Neuronal stem cell (in vitro differentiated cells): Measurements from ENCODE around the gene ANK3.

Source experiments
- DNase-seq: peaks from one replicate; pipeline ENCODE4 v3.0.0-alpha.2; 2013; ENCODE audit warnings: low spot score
- H2AFZ ChIP-seq: one replicate; pipeline ENCODE4 v1.6.1; 2013; ENCODE audit warnings: mild to moderate bottlenecking, low read length, inconsistent platforms
- H2AK5ac ChIP-seq: 2 replicates; pipeline ENCODE4 v1.6.1; 2013; ENCODE audit warnings: low read depth, mild to moderate bottlenecking, inconsistent platforms, low read length, moderate library complexity, mixed read lengths
- H2BK120ac ChIP-seq: 2 replicates; pipeline ENCODE4 v1.6.1; 2013; ENCODE audit warnings: low read depth, mild to moderate bottlenecking, inconsistent platforms, low read length, moderate library complexity, mixed read lengths
- H2BK12ac ChIP-seq: one replicate; pipeline ENCODE4 v1.6.1; 2013; ENCODE audit warnings: low read length, inconsistent platforms
- H2BK15ac ChIP-seq: 2 replicates; pipeline ENCODE4 v1.6.1; 2013; ENCODE audit warnings: mild to moderate bottlenecking, low read length, inconsistent platforms, mixed read lengths
- H2BK5ac ChIP-seq: one replicate; pipeline ENCODE4 v1.6.1; 2013; ENCODE audit warnings: inconsistent platforms, mild to moderate bottlenecking, low read length, moderate library complexity
- H3K14ac ChIP-seq: one replicate; pipeline ENCODE4 v1.6.1; 2013; ENCODE audit warnings: low read length, inconsistent platforms
- H3K18ac ChIP-seq: 2 replicates; pipeline ENCODE4 v1.6.1; 2013; ENCODE audit warnings: low read length, inconsistent platforms
- H3K23ac ChIP-seq: 2 replicates; pipeline ENCODE4 v1.6.1; 2013; ENCODE audit warnings: low read depth, mild to moderate bottlenecking, mixed read lengths, low read length, inconsistent platforms; ENCODE audit not compliant: poor library complexity
- H3K27ac ChIP-seq: replicated peaks from 3 replicates; pipeline ENCODE4 v1.5.1; 2013; ENCODE audit warnings: low read length, inconsistent platforms
- H3K27me3 ChIP-seq, 3 experiments: 2 replicates each; pipeline ENCODE4 v1.6.1; 2013; ENCODE audit warnings: low read length in 3 of 3, mild to moderate bottlenecking in 2 of 3, inconsistent platforms in 1 of 3, low read depth in 1 of 3, mixed read lengths in 1 of 3, moderate library complexity in 1 of 3; ENCODE audit not compliant: control insufficient read depth in 3 of 3, insufficient read depth in 3 of 3
- H3K36me3 ChIP-seq, 2 donors: replicated peaks in 1 of 2; 2 replicates each; pipeline ENCODE4 v1.6.1; 2013; ENCODE audit warnings: low read length in 2 of 2; ENCODE audit not compliant: control insufficient read depth in 2 of 2, insufficient read depth in 2 of 2
- H3K4ac ChIP-seq: 2 replicates; pipeline ENCODE4 v1.6.1; 2013; ENCODE audit warnings: inconsistent platforms, mild to moderate bottlenecking, low read length, moderate library complexity
- H3K4me1 ChIP-seq, 2 donors: 1 replicate in 1 of 2; 2 replicates in 1 of 2; pipeline ENCODE4 v1.6.1; 2013; ENCODE audit warnings: low read length in 2 of 2, low read depth in 1 of 2; ENCODE audit not compliant: control insufficient read depth in 2 of 2, insufficient read depth in 1 of 2
- H3K4me2 ChIP-seq: one replicate; pipeline ENCODE4 v1.6.1; 2013; ENCODE audit warnings: mild to moderate bottlenecking, low read length, inconsistent platforms; ENCODE audit not compliant: insufficient read depth, poor library complexity, severe bottlenecking
- H3K4me3 ChIP-seq, 2 donors: 2 replicates each; pipeline ENCODE4 v1.5.1; 2013; ENCODE audit warnings: low read length in 2 of 2, mild to moderate bottlenecking in 2 of 2, inconsistent platforms in 1 of 2, moderate library complexity in 1 of 2
- H3K79me1 ChIP-seq: one replicate; pipeline ENCODE4 v1.6.1; 2013; ENCODE audit warnings: low read depth, mild to moderate bottlenecking, inconsistent platforms, low read length, moderate library complexity
- H3K9ac ChIP-seq: one replicate; pipeline ENCODE4 v1.6.1; 2013; ENCODE audit warnings: mild to moderate bottlenecking, low read depth, low read length, inconsistent platforms; ENCODE audit not compliant: poor library complexity
- H3K9me3 ChIP-seq, 2 donors: replicated peaks in 1 of 2; 2 replicates each; pipeline versions ENCODE3 to v1.6.1; 2013; ENCODE audit warnings: low read length in 2 of 2, mild to moderate bottlenecking in 2 of 2, inconsistent platforms in 1 of 2, low read depth in 1 of 2, mixed read lengths in 1 of 2, moderate library complexity in 1 of 2; ENCODE audit not compliant: control insufficient read depth in 2 of 2, insufficient read depth in 1 of 2
- H4K8ac ChIP-seq: one replicate; pipeline ENCODE4 v1.6.1; 2013; ENCODE audit warnings: low read depth, mild to moderate bottlenecking, inconsistent platforms, low read length, moderate library complexity
- H4K91ac ChIP-seq: one replicate; pipeline ENCODE4 v1.6.1; 2013; ENCODE audit warnings: low read length, low read depth, mild to moderate bottlenecking, inconsistent platforms; ENCODE audit not compliant: poor library complexity
- WGBS, 2 donors: extraction: QIAGEN DNeasy Blood & Tissue Kit; methylation state at CpG; one replicate each; pipeline ENCODE4 v1.1.7; 2013; ENCODE audit warnings: missing lambda C conversion rate in 2 of 2, mixed read lengths in 1 of 2; ENCODE audit not compliant: insufficient read length in 2 of 2, insufficient replicate concordance in 1 of 2; ENCODE audit errors: extremely low coverage in 2 of 2; 5-methylcytosine and 5-hydroxymethylcytosine counted together

The ANK3 gene

DNA sequence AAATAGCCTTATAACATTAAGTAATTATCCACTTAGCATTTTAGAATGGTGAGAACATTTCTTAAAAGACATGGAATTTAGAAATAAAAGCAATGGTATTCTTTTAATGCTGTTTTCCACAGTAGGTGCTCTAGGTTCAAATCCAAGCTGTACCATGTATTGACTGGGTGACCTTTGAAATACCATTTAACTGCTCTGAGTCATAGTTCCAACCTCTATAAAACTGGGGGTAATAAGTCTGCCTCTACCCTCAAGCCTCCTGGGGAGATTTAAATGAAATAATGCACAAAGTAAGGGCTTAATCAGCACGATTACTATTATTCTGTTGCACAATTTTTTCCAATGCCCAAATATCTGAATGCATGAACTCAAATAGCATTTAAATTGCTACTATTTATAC lies 246.9 kb downstream of the ANK3 start:
- Histone ChIP-seq H3K4me3 (no peak overlapping the region), H3K36me3 (peaks cover 0 to 4% of the 10 kb centered on the region in 2 donors), H3K18ac (no peak overlapping the region), H4K91ac (no peak overlapping the region), H2AK5ac (no peak overlapping the region), H3K9me3 (no peaks in the 10 kb centered on the region), H2BK5ac (no peak overlapping the region), H3K27ac (no peak overlapping the region), H2AFZ (no peak overlapping the region), H3K4me2 (no peak overlapping the region), H2BK15ac (no peak overlapping the region), H3K23ac (no peak overlapping the region), H3K4me1 (peaks cover 9 to 13% of the 10 kb centered on the region in 2 donors), H2BK120ac (no peak overlapping the region), H3K27me3 (no peaks in the 10 kb centered on the region), H4K8ac (no peak overlapping the region), H3K14ac (no peak overlapping the region), H3K79me1 (no peaks in the 10 kb centered on the region), H3K4ac (no peak overlapping the region), H2BK12ac (no peak overlapping the region), H3K9ac (no peak overlapping the region)
- no peak for DNase-seq
- no CpG with 5 or more reads among the region's 1 CpG for WGBS, 2 donors

- H3K4me2 ChIP-seq = no peak overlapping the region
- H2AFZ ChIP-seq = peak overlapping the region; percentile 85
- H4K91ac ChIP-seq = no peak overlapping the region
- H3K4me3 ChIP-seq = no peak overlapping the region
- H4K8ac ChIP-seq = no peak overlapping the region
- H3K27me3 ChIP-seq = no peaks in the 10 kb centered on the region
- H3K36me3 ChIP-seq = peaks cover 0 to 4% of the 10 kb centered on the region in 2 donors
- no peak overlapping the region for H3K23ac ChIP-seq
- no peaks in the 10 kb centered on the region for H3K79me1 ChIP-seq
- no peaks in the 10 kb centered on the region for H3K9me3 ChIP-seq
- H2BK15ac ChIP-seq = no peak overlapping the region
- no peak for DNase-seq
- no peak overlapping the region for H2BK5ac ChIP-seq
- H3K14ac ChIP-seq = no peak overlapping the region
- H2BK120ac ChIP-seq = no peak overlapping the region
- H2AK5ac ChIP-seq = no peak overlapping the region
- H3K4me1 ChIP-seq = peaks cover 6 to 13% of the 10 kb centered on the region in 2 donors
- WGBS, 2 donors = no CpG with 5 or more reads among the region's 7 CpGs
- no peak overlapping the region for H3K4ac ChIP-seq
- no peak overlapping the region for H3K18ac ChIP-seq
- no peak overlapping the region for H3K9ac ChIP-seq
- H3K27ac ChIP-seq = no peak overlapping the region
- no peak overlapping the region for H2BK12ac ChIP-seq
Observed at GRCh38 chr10:60141896-60142559, 247.6 kb downstream of the ANK3 start.

DNA sequence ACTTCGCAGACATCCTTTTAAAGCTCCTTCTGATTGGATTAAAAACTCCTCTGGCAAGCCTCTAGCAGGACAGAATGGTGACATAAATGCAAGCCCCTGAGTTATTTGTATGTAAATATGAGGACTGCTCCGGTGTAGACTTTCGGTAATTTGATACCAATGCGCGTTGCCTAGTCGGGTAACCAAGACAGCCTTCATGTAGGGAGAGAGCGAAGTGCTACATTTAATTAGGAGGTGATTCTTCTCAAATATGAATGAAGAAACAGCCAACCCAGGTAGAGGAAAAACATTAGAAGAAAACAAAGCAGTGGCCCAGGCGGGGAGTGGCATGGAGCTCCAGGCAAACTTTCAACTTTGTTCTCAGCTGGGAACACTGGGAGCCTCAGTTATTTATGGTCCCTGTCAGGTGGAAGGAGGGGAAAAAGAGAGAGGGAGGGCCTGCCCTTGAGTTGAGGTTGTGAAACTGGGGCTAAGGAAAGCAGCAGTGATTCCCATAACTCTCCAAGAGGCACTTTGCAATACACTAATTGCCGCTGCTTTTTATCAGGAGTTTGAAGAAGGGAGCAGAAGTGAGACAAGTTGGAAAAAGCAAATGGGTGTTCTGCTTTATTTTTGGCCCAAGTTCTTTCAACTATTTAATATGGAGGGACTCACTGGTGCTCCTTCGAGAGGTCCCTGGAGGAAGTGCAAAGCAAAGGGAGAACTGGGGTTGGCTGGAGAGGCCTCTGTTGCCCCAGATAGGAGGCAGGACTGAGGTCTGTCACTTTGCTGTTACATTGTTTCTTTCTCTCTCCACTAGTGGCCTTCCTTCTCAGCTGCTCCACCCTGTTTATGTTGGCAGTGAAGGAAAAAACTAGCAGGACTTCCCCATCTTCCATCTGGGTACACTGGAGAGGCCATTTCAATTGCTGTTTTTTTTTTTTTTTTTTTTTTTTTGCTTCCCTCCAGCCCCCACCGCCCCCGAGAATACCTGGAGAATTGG lies 248.7 kb downstream of the ANK3 start:
- no peaks in the 10 kb centered on the region for H3K79me1 ChIP-seq
- no peak overlapping the region for H2BK15ac ChIP-seq
- H3K36me3 ChIP-seq = peaks cover 0 to 6% of the 10 kb centered on the region in 2 donors
- no peak overlapping the region for H3K18ac ChIP-seq
- no peak overlapping the region for H3K14ac ChIP-seq
- no peaks in the 10 kb centered on the region for H3K27me3 ChIP-seq
- H3K9ac ChIP-seq = no peak overlapping the region
- H3K23ac ChIP-seq = no peak overlapping the region
- H2AK5ac ChIP-seq = no peak overlapping the region
- peaks cover 5 to 13% of the 10 kb centered on the region in 2 donors for H3K4me1 ChIP-seq
- peak overlapping the region; percentile 85 for H2AFZ ChIP-seq
- no peak overlapping the region for H2BK12ac ChIP-seq
- no CpG with 5 or more reads among the region's 12 CpGs for whole genome bisulfite sequencing, 2 donors
- H2BK5ac ChIP-seq = no peak overlapping the region
- H4K91ac ChIP-seq = no peak overlapping the region
- H4K8ac ChIP-seq = no peak overlapping the region
- no peaks in the 10 kb centered on the region for H3K9me3 ChIP-seq
- peak; percentile 77 for DNase-seq
- peak overlapping the region; percentile 62 to 78 for H3K4me3 ChIP-seq
- peak overlapping the region; percentile 14 for H3K4me2 ChIP-seq
- H3K4ac ChIP-seq = no peak overlapping the region
- H2BK120ac ChIP-seq = no peak overlapping the region
- H3K27ac ChIP-seq = peak overlapping the region; percentile 64
